B cell (primary cell): ENCODE data around the gene PRSS36. TPM values are rescaled to one million over a fixed set of nuclear protein-coding genes. Genes with fewer than 3 reads are reported as not detected.

Experiments
- ATAC-seq: fragments of 200-7000 bp; cut with Tn5 transposase; one replicate; pipeline ENCODE4 v1.10.0; 2021; ENCODE audit warnings: low read depth, mild to moderate bottlenecking, moderate number of reproducible peaks, moderate library complexity
- CTCF ChIA-PET: fragments of 350-600 bp; sonication (Branson Sonifier 250); formaldehyde crosslinking; loops from one replicate; lab custom pipeline; 2021; ENCODE audit warnings: antibody characterized with exemption, inconsistent platforms; lab: Charles Lee
- POLR2A ChIA-PET: fragments of 350-600 bp; sonication (Branson Sonifier 250); formaldehyde crosslinking; loops from one replicate; lab custom pipeline; 2021; ENCODE audit warnings: antibody characterized with exemption; lab: Charles Lee
- DNase-seq: peaks from one replicate; pipeline ENCODE4 v3.0.0; 2013
- H2AFZ ChIP-seq: 2 replicates; pipeline ENCODE4 v1.6.1; 2012; ENCODE audit warnings: mild to moderate bottlenecking, low read depth, low read length; ENCODE audit not compliant: insufficient read depth, poor library complexity, severe bottlenecking
- H3K27ac ChIP-seq, 2 donors: 1 replicate in 1 of 2; 2 replicates in 1 of 2; pipeline ENCODE4 v1.5.1; 2012 to 2013; ENCODE audit warnings: low read length in 2 of 2, mild to moderate bottlenecking in 2 of 2, moderate library complexity in 1 of 2
- H3K27me3 ChIP-seq, 4 experiments: fragments of 200-600 bp in 1 of 4; sonication (generic) in 1 of 4; replicated peaks in 1 of 4; 1 replicate in 2 of 4; 2 replicates in 2 of 4; pipeline versions ENCODE4 v1.6.1 to v1.7.0; 2013 to 2016; ENCODE audit warnings: low read length in 3 of 4, mild to moderate bottlenecking in 2 of 4, mixed read lengths in 1 of 4, moderate library complexity in 1 of 4; ENCODE audit not compliant: insufficient read depth in 4 of 4, control insufficient read depth in 3 of 4; ENCODE audit errors: control extremely low read depth in 1 of 4
- H3K36me3 ChIP-seq, 2 experiments: replicated peaks in 1 of 2; 1 replicate in 1 of 2; 2 replicates in 1 of 2; pipeline versions ENCODE4 v1.6.1 to v1.7.1; 2013; ENCODE audit warnings: low read length in 1 of 2; ENCODE audit not compliant: insufficient read depth in 2 of 2, control insufficient read depth in 1 of 2; ENCODE audit errors: control extremely low read depth in 1 of 2, extremely low read depth in 1 of 2
- H3K4me1 ChIP-seq, 2 donors: fragments of 200-600 bp in 1 of 2; sonication (generic) in 1 of 2; 1 replicate in 1 of 2; 2 replicates in 1 of 2; pipeline versions ENCODE4 v1.5.1 to v1.6.1; 2013 to 2017; ENCODE audit warnings: low read length in 2 of 2; ENCODE audit not compliant: control insufficient read depth in 2 of 2, insufficient read depth in 2 of 2
- H3K4me2 ChIP-seq: replicated peaks from 2 replicates; pipeline ENCODE3; 2012; ENCODE audit warnings: mild to moderate bottlenecking, low read depth, low read length; ENCODE audit not compliant: poor library complexity, severe bottlenecking
- H3K4me3 ChIP-seq, 5 experiments: fragments of 200-600 bp in 1 of 5; sonication (generic) in 1 of 5; 1 replicate in 3 of 5; 2 replicates in 2 of 5; pipeline versions ENCODE4 v1.5.1 to v1.7.0; 2011 to 2016; ENCODE audit warnings: low read length in 4 of 5, mild to moderate bottlenecking in 4 of 5, low read depth in 2 of 5, control low read depth in 1 of 5, moderate library complexity in 1 of 5; ENCODE audit not compliant: insufficient read depth in 1 of 5; ENCODE audit errors: control extremely low read depth in 1 of 5, extremely low read depth in 1 of 5
- H3K79me2 ChIP-seq: fragments of 200-600 bp; sonication (generic); one replicate; pipeline ENCODE4 v1.6.0; 2016; ENCODE audit warnings: low read length; ENCODE audit not compliant: control insufficient read depth, insufficient read depth
- H3K9ac ChIP-seq: fragments of 200-600 bp; sonication (generic); 2 replicates; pipeline ENCODE4 v1.6.1; 2017; ENCODE audit warnings: mild to moderate bottlenecking, low read length, moderate library complexity
- H3K9me3 ChIP-seq, 3 donors: one replicate each; pipeline versions ENCODE4 v1.6.1 to v1.7.1; 2013; ENCODE audit warnings: low read length in 2 of 3; ENCODE audit not compliant: control insufficient read depth in 2 of 3, insufficient read depth in 1 of 3; ENCODE audit errors: control extremely low read depth in 1 of 3
- H4K20me1 ChIP-seq: 2 replicates; pipeline ENCODE4 v1.6.0; 2012; ENCODE audit warnings: mild to moderate bottlenecking, low read length; ENCODE audit not compliant: insufficient read depth, control insufficient read depth, poor library complexity, severe bottlenecking
- H3K27ac Mint-ChIP-seq: one replicate; pipeline ENCODE4 v1.8.0; 2021; ENCODE audit warnings: mixed read lengths
- H3K27me3 Mint-ChIP-seq: one replicate; pipeline ENCODE4 v1.8.0; 2021; ENCODE audit warnings: mixed read lengths
- H3K4me1 Mint-ChIP-seq: one replicate; pipeline ENCODE4 v1.8.0; 2021; ENCODE audit warnings: mixed read lengths
- H3K4me3 Mint-ChIP-seq: one replicate; pipeline ENCODE4 v1.8.0; 2021; ENCODE audit warnings: mixed read lengths
- H3K9me3 Mint-ChIP-seq: one replicate; pipeline ENCODE4 v1.8.0; 2022; ENCODE audit warnings: mixed read lengths; ENCODE audit not compliant: insufficient read depth
- EZH2 ChIP-seq: IDR thresholded peaks from 2 replicates; pipeline ENCODE4 v1.6.1; 2012; ENCODE audit warnings: borderline replicate concordance, low read depth, mild to moderate bottlenecking, moderate library complexity, low read length; ENCODE audit not compliant: insufficient read depth, poor library complexity, severe bottlenecking
- WGBS: methylation state at CpG from one replicate; pipeline ENCODE4 v1.1.5; 2013; ENCODE audit warnings: missing lambda C conversion rate; ENCODE audit not compliant: insufficient coverage; 5-methylcytosine and 5-hydroxymethylcytosine counted together
- intact Hi-C: fragments of 100-400 bp; cut with micrococcal nuclease; formaldehyde crosslinking; loops from one replicate; pipeline ENCODE4 v1.10.0; 2022
- polyA plus RNA-seq: library from polyadenylated mRNA; depleted of rRNA; stranded (reverse); fragments of >200 nt; gene quantifications from 2 replicates; pipeline ENCODE4 v1.2.3, GENCODE V29; 2012
- total RNA-seq, 2 donors: library from RNA; stranded (reverse); fragments of 120-200 nt in 1 of 2; gene quantifications; 1 replicate in 1 of 2; 2 replicates in 1 of 2; pipeline versions ENCODE4 v1.2.3 to v1.2.4, GENCODE V29; 2013 to 2022
- TF ChIP-seq, protein P1 (sequence below): fragments of 200-600 bp; IDR thresholded peaks from one replicate; pipeline ENCODE4 v1.8.0; 2022; ENCODE audit warnings: antibody characterized with exemption, mild to moderate bottlenecking

The PRSS36 gene
- total and polyA plus RNA-seq, 2 donors (not counting 1 experiment from before 2014, with no cell fraction given), result 1.0 to 1.6 TPM

DNA sequence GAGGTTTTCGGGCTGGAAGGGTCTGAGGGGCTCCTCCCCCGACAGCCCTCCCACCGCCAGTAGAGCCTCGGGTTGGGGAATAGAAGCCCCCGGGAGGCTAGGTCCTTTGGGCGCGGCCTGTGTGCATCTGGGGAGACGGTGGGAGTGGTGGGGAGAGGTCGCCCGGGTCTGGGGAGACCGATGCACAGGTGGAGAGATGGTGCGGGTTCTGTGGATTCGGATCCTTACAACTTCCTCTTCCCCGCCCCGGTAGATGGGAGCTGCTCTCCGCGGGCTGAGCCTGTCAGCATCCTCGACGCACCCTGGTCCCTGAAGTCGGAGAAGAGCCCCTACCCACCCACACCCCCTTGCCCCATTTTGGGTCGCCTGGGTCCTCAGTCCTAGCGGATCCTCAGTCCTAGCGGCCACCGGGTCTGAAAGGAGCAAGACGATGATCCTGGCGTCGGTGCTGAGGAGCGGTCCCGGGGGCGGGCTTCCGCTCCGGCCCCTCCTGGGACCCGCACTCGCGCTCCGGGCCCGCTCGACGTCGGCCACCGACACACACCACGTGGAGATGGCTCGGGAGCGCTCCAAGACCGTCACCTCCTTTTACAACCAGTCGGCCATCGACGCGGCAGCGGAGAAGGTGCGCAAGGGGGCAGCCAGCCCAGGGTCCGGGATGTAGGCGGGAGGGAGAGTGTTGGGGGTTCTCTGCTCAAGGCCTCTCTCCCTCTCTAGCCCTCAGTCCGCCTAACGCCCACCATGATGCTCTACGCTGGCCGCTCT is 40.9 kb downstream of the PRSS36 start:
- peak overlapping the region in 1 of 2 donors; percentile 72 for H3K27ac ChIP-seq
- H3K27ac Mint-ChIP-seq, result peak overlapping the region; percentile 63
- peak overlapping the region; percentile 41 to 82 (median 78) for H3K4me3 ChIP-seq
- peaks cover 7 to 18% of the 10 kb centered on the region in 2 donors for H3K4me1 ChIP-seq
- intact Hi-C loops, result loop anchor here (2.0 to 10.0 kb wide), 5 partner anchors 14 to 76 kb away; partner anchors contain the start of genes FUS, STX4, VKORC1 and ZNF646
- H3K9me3 Mint-ChIP-seq, result no peaks in the 10 kb centered on the region
- no peaks in the 10 kb centered on the region for H3K27me3 ChIP-seq
- peaks cover 21% of the 10 kb centered on the region for H3K4me1 Mint-ChIP-seq
- peaks cover 5% of the 10 kb centered on the region for H4K20me1 ChIP-seq
- H3K4me3 Mint-ChIP-seq, result peak overlapping the region; percentile 86
- DNase-seq (no peak), ATAC-seq (no peak)
- peaks cover 10% of the 10 kb centered on the region for H3K79me2 ChIP-seq
- peak overlapping the region; percentile 92 for H2AFZ ChIP-seq
- WGBS, result 68% methylated on average over 25 of the region's 57 CpGs
- ChIA-PET CTCF (no interaction called here), POLR2A (no interaction called here)
- peak overlapping the region; percentile 100 for H3K4me2 ChIP-seq
- H3K36me3 ChIP-seq, result peaks cover 1 to 31% of the 10 kb centered on the region in 2 experiments
- TF ChIP-seq, protein P1, sequence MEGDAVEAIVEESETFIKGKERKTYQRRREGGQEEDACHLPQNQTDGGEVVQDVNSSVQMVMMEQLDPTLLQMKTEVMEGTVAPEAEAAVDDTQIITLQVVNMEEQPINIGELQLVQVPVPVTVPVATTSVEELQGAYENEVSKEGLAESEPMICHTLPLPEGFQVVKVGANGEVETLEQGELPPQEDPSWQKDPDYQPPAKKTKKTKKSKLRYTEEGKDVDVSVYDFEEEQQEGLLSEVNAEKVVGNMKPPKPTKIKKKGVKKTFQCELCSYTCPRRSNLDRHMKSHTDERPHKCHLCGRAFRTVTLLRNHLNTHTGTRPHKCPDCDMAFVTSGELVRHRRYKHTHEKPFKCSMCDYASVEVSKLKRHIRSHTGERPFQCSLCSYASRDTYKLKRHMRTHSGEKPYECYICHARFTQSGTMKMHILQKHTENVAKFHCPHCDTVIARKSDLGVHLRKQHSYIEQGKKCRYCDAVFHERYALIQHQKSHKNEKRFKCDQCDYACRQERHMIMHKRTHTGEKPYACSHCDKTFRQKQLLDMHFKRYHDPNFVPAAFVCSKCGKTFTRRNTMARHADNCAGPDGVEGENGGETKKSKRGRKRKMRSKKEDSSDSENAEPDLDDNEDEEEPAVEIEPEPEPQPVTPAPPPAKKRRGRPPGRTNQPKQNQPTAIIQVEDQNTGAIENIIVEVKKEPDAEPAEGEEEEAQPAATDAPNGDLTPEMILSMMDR, result no peak
- TF ChIP-seq EZH2, result no peak
- peak overlapping the region; percentile 89 for H3K9ac ChIP-seq
- H3K9me3 ChIP-seq, result no peaks in the 10 kb centered on the region
- H3K27me3 Mint-ChIP-seq, result no peaks in the 10 kb centered on the region
